ENCODE results near the gene ITGA5. TPM values are rescaled to one million over a fixed set of nuclear protein-coding genes. Genes with fewer than 3 reads are reported as not detected.
A peak's percentile ranks its signal among the peaks of the same experiment; 100 is the strongest.

Gene ITGA5
- total RNA-seq, 1 donor from 2014 or later = 95.0 TPM

DNA sequence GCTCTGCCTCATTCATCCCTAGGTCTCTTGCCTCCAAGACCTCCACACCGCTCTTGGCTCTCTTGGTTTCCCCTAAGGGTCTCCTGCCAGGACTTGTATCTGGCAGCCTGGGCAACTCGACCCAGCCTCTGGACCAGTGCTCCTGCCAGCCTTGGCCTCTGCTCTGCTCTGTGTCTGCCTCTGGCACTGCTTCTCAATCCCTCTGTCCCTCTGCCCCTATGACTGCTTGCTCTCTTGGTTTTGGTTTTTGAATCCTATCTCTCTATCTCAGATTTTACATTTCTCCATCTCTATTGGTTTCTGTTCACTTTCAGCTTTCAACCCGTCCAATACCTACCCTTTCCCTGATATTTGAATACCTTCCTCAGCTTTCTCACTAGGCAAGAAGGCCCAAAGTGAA lies 6.3 kb downstream of the ITGA5 start:
- H3K4me3 ChIP-seq = peak overlapping the region; percentile 21 to 34
- intact Hi-C loops (cut with DNase I) = no loop called here
- peaks cover 69% of the 10 kb centered on the region for H3K4me1 ChIP-seq
- H3K27ac ChIP-seq = peak overlapping the region; percentile 96
- peaks cover 1 to 12% of the 10 kb centered on the region in 2 donors for H3K36me3 ChIP-seq
- no peaks in the 10 kb centered on the region for H3K9me3 ChIP-seq
- TF ChIP-seq, protein P1, sequence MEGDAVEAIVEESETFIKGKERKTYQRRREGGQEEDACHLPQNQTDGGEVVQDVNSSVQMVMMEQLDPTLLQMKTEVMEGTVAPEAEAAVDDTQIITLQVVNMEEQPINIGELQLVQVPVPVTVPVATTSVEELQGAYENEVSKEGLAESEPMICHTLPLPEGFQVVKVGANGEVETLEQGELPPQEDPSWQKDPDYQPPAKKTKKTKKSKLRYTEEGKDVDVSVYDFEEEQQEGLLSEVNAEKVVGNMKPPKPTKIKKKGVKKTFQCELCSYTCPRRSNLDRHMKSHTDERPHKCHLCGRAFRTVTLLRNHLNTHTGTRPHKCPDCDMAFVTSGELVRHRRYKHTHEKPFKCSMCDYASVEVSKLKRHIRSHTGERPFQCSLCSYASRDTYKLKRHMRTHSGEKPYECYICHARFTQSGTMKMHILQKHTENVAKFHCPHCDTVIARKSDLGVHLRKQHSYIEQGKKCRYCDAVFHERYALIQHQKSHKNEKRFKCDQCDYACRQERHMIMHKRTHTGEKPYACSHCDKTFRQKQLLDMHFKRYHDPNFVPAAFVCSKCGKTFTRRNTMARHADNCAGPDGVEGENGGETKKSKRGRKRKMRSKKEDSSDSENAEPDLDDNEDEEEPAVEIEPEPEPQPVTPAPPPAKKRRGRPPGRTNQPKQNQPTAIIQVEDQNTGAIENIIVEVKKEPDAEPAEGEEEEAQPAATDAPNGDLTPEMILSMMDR (IDR thresholded peaks at IDR 0.05) = no peak
- TF ChIP-seq POLR2AphosphoS5 (IDR thresholded peaks at IDR 0.05; ENCODE audit: insufficient read depth in 1 of 2, low read depth in 1 of 2) = no peak
- no peak for TF ChIP-seq POLR2A (IDR thresholded peaks at IDR 0.05)
- H3K27me3 ChIP-seq = no peaks in the 10 kb centered on the region
- DNase-seq (ENCODE audit: extremely low spot score in 2 of 2) = no peak

DNA sequence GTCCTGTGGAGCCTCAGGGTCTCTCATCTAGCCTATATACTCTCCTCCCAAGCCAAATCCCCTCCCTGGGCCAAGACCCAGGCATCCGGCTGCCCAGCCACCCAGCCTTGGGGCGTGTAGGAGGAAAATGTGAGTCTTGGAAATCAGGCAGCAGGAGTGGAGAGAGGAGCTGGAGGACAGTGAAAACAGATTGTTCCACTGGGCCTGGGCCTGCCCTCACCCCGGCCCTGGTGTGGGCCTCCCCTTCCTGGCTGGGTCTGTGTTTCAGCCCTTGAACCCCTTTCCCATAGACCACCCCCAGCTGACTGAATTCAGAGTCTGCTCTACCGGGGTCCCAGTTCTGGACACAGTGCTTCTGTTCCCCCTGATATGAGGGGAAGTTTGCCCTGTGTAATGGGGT lies 6.7 kb downstream of the ITGA5 start:
- intact Hi-C loops (cut with DNase I) = no loop called here
- DNase-seq (ENCODE audit: extremely low spot score in 2 of 2) = no peak
- Histone ChIP-seq H3K4me3 (peak overlapping the region; percentile 21 to 34), H3K9me3 (no peaks in the 10 kb centered on the region), H3K27ac (peak overlapping the region; percentile 96), H3K4me1 (peaks cover 66% of the 10 kb centered on the region), H3K36me3 (peaks cover 3 to 16% of the 10 kb centered on the region in 2 donors), H3K27me3 (no peaks in the 10 kb centered on the region)
- TF ChIP-seq POLR2AphosphoS5 (IDR thresholded peaks at IDR 0.05; ENCODE audit: insufficient read depth in 1 of 2, low read depth in 1 of 2) (no peak), POLR2A (IDR thresholded peaks at IDR 0.05) (no peak)

DNA sequence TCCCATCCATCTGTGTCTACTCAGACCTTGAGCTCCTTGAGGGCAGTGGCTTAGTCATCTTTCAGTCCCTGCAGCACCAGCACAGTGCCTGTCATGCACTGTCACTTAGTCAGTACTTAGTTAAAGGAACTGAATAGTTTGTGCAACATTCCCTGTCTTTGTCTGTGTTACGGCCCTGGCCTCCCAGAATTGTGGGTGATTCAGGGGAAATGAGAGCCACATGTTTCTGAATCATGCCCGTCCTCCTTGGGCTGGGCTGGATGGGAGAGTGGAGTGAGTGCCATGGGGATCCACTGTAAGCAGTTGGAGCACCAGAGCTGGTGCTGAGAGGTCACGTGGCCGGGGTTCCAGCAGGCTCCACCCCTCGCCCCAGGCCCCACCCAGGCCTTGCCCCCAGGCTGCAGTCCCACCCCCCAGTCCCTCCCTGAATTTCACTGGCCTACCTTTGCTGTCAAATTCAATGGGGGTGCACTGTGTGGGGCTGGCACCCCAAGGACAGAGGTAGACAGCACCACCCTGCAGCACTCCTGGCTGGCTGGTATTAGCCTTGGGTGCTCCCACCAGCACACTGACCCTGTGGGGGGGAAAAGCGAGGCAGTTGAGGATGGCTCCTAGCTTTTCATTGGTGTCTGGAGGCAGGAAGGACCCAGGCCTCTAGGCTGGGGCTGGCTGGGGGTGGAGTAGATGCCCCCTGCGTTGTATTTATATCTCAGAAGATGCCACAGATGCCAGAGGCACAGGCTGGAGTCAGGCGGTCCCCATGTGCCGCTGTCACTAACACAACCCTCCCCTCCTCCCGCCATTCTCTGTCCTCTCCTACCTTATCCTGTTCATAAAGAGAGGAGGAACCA lies 7.5 kb downstream of the ITGA5 start:
- H3K36me3 ChIP-seq = peaks cover 3 to 24% of the 10 kb centered on the region in 2 donors
- intact Hi-C loops (cut with DNase I) = no loop called here

DNA sequence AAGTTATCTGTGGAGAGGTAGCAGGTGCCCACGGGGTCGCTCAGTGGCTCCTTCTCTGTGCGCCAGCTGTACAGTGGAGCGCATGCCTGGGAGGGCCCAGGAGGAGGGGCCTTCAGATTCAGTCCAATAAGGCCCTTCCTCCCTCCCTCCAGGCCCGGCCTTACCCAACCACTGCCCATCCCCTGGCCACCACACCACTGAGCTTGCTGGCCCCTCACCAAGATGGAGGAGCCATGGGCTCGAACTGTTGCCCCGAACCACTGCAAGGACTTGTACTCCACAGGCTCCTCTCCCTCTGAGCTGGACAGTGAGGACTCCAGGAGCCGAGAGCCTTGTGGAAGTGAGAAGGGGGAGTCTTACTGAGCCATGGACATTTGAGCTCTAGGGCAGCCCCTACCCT lies 9.8 kb downstream of the ITGA5 start:
- no peak overlapping the region for H3K27ac ChIP-seq
- H3K4me3 ChIP-seq = no peak overlapping the region
- TF ChIP-seq, protein P1 (IDR thresholded peaks at IDR 0.05) = no peak
- no peak for TF ChIP-seq POLR2AphosphoS5 (IDR thresholded peaks at IDR 0.05; ENCODE audit: insufficient read depth in 1 of 2, low read depth in 1 of 2)
- TF ChIP-seq POLR2A (IDR thresholded peaks at IDR 0.05) = no peak
- intact Hi-C loops (cut with DNase I) = no loop called here
- DNase-seq (ENCODE audit: extremely low spot score in 2 of 2) = no peak
- H3K27me3 ChIP-seq = no peaks in the 10 kb centered on the region
- H3K4me1 ChIP-seq = peaks cover 38% of the 10 kb centered on the region
- peaks cover 8 to 47% of the 10 kb centered on the region in 2 donors for H3K36me3 ChIP-seq
- H3K9me3 ChIP-seq = no peaks in the 10 kb centered on the region

More for the DNA sequence above, 7.5 kb downstream of the ITGA5 start:
- peak overlapping the region in 1 of 2 donors; percentile 34 for H3K4me3 ChIP-seq
- peak in 1 of 2 donors; percentile 40 for TF ChIP-seq POLR2AphosphoS5 (IDR thresholded peaks at IDR 0.05; ENCODE audit: insufficient read depth in 1 of 2, low read depth in 1 of 2)
- TF ChIP-seq, protein P1 (IDR thresholded peaks at IDR 0.05) = no peak
- no peak for TF ChIP-seq POLR2A (IDR thresholded peaks at IDR 0.05)
- no peak for DNase-seq (ENCODE audit: extremely low spot score in 2 of 2)
- H3K27ac ChIP-seq = peak overlapping the region; percentile 96
- H3K27me3 ChIP-seq = no peaks in the 10 kb centered on the region
- no peaks in the 10 kb centered on the region for H3K9me3 ChIP-seq
- H3K4me1 ChIP-seq = peaks cover 59% of the 10 kb centered on the region

DNA sequence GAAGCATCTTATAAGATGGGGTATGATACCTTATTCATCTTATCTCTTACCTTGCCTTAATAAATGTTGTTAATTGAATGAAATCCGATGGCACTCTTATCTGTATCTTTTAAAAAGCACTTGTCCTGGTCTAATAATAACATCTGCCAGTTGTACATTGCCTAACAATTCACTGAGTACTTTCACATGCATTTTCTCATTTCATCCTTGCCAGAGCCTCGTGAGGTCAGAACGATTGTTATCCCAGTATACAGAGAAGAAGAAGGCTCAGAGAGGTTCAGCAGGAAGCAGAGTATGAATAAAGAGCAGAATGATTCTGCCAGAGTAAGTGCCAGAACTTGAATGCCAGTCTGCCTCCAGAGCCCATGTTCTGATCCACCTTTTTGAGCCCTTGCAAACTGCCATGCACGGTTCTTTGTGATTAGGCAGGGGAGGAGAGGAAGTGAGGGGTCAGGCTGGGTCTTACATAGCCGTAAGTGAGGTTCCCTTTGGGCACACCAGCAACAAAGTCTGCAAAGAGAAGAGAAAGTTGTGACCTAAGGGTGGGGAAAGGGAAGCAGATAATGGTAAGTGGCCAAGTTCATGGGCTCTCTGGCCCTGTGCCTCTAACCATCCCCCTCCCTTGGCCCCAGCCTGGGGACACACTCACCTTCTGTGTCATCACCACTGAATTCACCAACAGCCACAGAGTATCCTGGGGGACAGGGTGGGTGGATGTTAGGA lies 11.7 kb downstream of the ITGA5 start:
- H3K36me3 ChIP-seq = peaks cover 9 to 66% of the 10 kb centered on the region in 2 donors
- intact Hi-C loops (cut with DNase I) = no loop called here
- H3K27ac ChIP-seq = no peak overlapping the region
- no peak overlapping the region for H3K4me3 ChIP-seq
- TF ChIP-seq POLR2AphosphoS5 (IDR thresholded peaks at IDR 0.05; ENCODE audit: insufficient read depth in 1 of 2, low read depth in 1 of 2) = no peak
- TF ChIP-seq, protein P1 (IDR thresholded peaks at IDR 0.05) = no peak
- TF ChIP-seq POLR2A (IDR thresholded peaks at IDR 0.05) = no peak
- H3K9me3 ChIP-seq = no peaks in the 10 kb centered on the region
- peaks cover 19% of the 10 kb centered on the region for H3K4me1 ChIP-seq
- no peak for DNase-seq (ENCODE audit: extremely low spot score in 2 of 2)
- H3K27me3 ChIP-seq = no peaks in the 10 kb centered on the region
